Measurements from ENCODE around the gene APBB1IP. TPM values are rescaled to one million over a fixed set of nuclear protein-coding genes. Genes with fewer than 3 reads are reported as not detected.
A peak's percentile ranks its signal among the peaks of the same experiment; 100 is the strongest.

The APBB1IP gene
- total RNA-seq, 1 experiment from 2014 or later, result not detected

DNA sequence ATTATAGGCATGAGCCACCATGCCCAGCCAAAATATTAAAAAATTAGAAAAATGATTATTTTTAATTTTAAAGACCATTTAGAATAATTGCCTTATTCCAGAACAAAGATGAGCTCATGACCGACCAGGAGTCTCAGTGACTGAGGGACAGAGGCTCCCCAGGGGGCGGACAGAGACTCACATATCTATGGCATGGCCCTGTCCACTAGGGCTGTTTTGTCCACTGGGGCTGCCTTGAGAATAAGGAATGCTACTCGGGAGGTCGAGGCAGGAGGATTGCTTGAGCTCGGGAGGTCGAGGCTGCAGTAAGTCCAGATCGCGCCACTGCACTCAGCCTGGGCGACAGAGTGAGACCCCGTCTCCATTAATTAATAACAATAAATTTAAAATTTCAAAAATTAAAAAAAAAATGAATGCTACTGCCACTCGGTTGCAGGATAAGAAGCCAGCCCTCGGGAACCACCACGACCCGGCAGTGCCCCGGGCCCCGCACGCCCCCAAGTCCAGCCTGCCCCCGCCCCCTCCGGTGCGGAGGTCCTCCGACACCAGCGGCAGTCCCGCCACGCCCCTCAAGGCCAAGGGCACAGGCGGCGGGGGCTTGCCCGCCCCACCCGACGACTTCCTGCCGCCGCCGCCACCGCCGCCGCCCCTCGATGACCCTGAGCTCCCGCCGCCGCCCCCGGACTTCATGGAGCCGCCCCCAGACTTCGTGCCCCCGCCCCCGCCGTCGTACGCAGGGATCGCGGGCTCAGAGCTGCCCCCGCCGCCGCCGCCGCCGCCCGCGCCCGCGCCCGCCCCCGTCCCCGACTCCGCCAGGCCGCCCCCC, 128.6 kb downstream of the APBB1IP start:
- no peak overlapping the region for H2AFZ ChIP-seq (ENCODE audit: low read length)

DNA sequence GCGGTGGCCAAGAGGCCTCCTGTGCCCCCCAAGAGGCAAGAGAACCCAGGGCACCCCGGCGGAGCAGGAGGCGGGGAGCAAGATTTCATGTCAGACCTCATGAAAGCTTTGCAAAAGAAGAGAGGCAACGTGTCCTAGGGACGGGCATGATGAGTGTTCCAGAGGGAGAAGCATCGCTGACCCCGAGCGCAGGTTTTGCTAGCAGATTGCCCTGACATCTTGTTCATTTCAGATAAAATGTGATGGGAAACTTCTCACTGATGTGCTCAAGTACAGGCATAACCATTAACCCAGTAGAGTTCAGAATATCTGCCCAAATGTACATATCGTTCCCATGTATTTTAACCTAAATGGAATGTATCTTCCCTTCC, 129.2 kb downstream of the APBB1IP start:
- H3K9me3 ChIP-seq (ENCODE audit: low read length), result no peaks in the 10 kb centered on the region
- TF ChIP-seq EZH2 (IDR thresholded peaks at IDR 0.05; ENCODE audit: low read length, unreplicated experiment) (no peak), EZH2phosphoT487 (IDR thresholded peaks at IDR 0.05; ENCODE audit: borderline replicate concordance, low read length) (no peak)
- TF ChIP-seq, protein P1, sequence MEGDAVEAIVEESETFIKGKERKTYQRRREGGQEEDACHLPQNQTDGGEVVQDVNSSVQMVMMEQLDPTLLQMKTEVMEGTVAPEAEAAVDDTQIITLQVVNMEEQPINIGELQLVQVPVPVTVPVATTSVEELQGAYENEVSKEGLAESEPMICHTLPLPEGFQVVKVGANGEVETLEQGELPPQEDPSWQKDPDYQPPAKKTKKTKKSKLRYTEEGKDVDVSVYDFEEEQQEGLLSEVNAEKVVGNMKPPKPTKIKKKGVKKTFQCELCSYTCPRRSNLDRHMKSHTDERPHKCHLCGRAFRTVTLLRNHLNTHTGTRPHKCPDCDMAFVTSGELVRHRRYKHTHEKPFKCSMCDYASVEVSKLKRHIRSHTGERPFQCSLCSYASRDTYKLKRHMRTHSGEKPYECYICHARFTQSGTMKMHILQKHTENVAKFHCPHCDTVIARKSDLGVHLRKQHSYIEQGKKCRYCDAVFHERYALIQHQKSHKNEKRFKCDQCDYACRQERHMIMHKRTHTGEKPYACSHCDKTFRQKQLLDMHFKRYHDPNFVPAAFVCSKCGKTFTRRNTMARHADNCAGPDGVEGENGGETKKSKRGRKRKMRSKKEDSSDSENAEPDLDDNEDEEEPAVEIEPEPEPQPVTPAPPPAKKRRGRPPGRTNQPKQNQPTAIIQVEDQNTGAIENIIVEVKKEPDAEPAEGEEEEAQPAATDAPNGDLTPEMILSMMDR (conservative IDR thresholded peaks at IDR 0.05; ENCODE audit: low read depth, low read length), result no peak
- H3K27ac ChIP-seq (ENCODE audit: low read length), result no peak overlapping the region
- H3K36me3 ChIP-seq (ENCODE audit: low read depth, low read length), result no peaks in the 10 kb centered on the region
- no peak overlapping the region for H3K4me3 ChIP-seq (ENCODE audit: low read length)
- no peak overlapping the region for H3K9ac ChIP-seq (ENCODE audit: low read length)
- DNase-seq (no peak), ATAC-seq (no peak)
- CTCF ChIA-PET, result no interaction called here
- POLR2A ChIA-PET (ENCODE audit: unreplicated experiment), result no interaction called here
- H4K20me1 ChIP-seq (ENCODE audit: low read length), result no peaks in the 10 kb centered on the region
- H3K79me2 ChIP-seq (ENCODE audit: low read length), result no peaks in the 10 kb centered on the region
- peaks cover 51% of the 10 kb centered on the region for H3K27me3 ChIP-seq (ENCODE audit: low read length)
- H3K9me2 ChIP-seq (replicated peaks; ENCODE audit: low read length), result no peaks in the 10 kb centered on the region
- no peak overlapping the region for H2AFZ ChIP-seq (ENCODE audit: low read length)
- no peak overlapping the region for H3K4me2 ChIP-seq (ENCODE audit: low read length)
- H3F3A ChIP-seq (ENCODE audit: low read length, unreplicated experiment), result no peaks in the 10 kb centered on the region
- BruUV-seq (replicated peaks), result no TSS peak
- no peaks in the 10 kb centered on the region for H3K4me1 ChIP-seq (ENCODE audit: insufficient read depth, low read length)
- intact Hi-C loops (cut with micrococcal nuclease), result no loop called here

More for the DNA sequence above, 128.6 kb downstream of the APBB1IP start:
- H3K4me1 ChIP-seq (ENCODE audit: insufficient read depth, low read length), result no peaks in the 10 kb centered on the region
- no peak overlapping the region for H3K4me2 ChIP-seq (ENCODE audit: low read length)
- no TSS peak for BruUV-seq (replicated peaks)
- H3K79me2 ChIP-seq (ENCODE audit: low read length), result no peaks in the 10 kb centered on the region
- no peak overlapping the region for H3K4me3 ChIP-seq (ENCODE audit: low read length)
- H3K9ac ChIP-seq (ENCODE audit: low read length), result no peak overlapping the region
- CTCF ChIA-PET, result no interaction called here
- no peak for TF ChIP-seq EZH2 (IDR thresholded peaks at IDR 0.05; ENCODE audit: low read length, unreplicated experiment)
- TF ChIP-seq EZH2phosphoT487 (IDR thresholded peaks at IDR 0.05; ENCODE audit: borderline replicate concordance, low read length), result no peak
- TF ChIP-seq, protein P1 (conservative IDR thresholded peaks at IDR 0.05; ENCODE audit: low read depth, low read length), result no peak
- no peaks in the 10 kb centered on the region for H3K9me3 ChIP-seq (ENCODE audit: low read length)
- no peaks in the 10 kb centered on the region for H4K20me1 ChIP-seq (ENCODE audit: low read length)
- intact Hi-C loops (cut with micrococcal nuclease), result no loop called here
- no peaks in the 10 kb centered on the region for H3K9me2 ChIP-seq (replicated peaks; ENCODE audit: low read length)
- ATAC-seq (no peak), DNase-seq (no peak)
- no peaks in the 10 kb centered on the region for H3K36me3 ChIP-seq (ENCODE audit: low read depth, low read length)
- no peak overlapping the region for H3K27ac ChIP-seq (ENCODE audit: low read length)
- POLR2A ChIA-PET (ENCODE audit: unreplicated experiment), result no interaction called here
- peaks cover 57% of the 10 kb centered on the region for H3K27me3 ChIP-seq (ENCODE audit: low read length)
- H3F3A ChIP-seq (ENCODE audit: low read length, unreplicated experiment), result no peaks in the 10 kb centered on the region

DNA sequence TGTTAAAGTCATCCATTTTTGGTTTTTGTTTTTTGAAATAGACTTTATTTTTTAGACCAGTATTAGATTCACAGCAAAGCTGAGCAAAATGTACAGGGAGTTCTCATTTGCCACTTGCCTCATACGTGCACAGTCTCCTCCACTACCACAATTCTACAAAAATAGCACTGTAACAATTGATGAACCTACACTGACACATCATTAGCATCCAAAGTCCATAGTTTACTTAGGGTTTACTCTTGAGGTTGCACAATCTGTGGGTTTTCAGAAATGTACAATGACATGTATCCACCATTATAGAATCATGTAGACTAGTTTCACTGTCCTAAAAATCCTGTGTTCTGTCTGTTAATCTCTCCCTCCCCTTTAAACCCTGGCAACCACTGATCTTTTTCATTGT, 133.5 kb downstream of the APBB1IP start:
- Histone ChIP-seq H3K4me1 (ENCODE audit: insufficient read depth, low read length) (no peaks in the 10 kb centered on the region), H3K79me2 (ENCODE audit: low read length) (no peaks in the 10 kb centered on the region), H3F3A (ENCODE audit: low read length, unreplicated experiment) (no peaks in the 10 kb centered on the region), H3K9me3 (ENCODE audit: low read length) (no peaks in the 10 kb centered on the region), H4K20me1 (ENCODE audit: low read length) (no peaks in the 10 kb centered on the region), H3K9me2 (replicated peaks; ENCODE audit: low read length) (no peaks in the 10 kb centered on the region), H3K9ac (ENCODE audit: low read length) (no peak overlapping the region), H3K36me3 (ENCODE audit: low read depth, low read length) (no peaks in the 10 kb centered on the region), H3K4me3 (ENCODE audit: low read length) (no peak overlapping the region), H3K4me2 (ENCODE audit: low read length) (no peak overlapping the region), H3K27me3 (ENCODE audit: low read length) (peaks cover 23% of the 10 kb centered on the region), H3K27ac (ENCODE audit: low read length) (no peak overlapping the region), H2AFZ (ENCODE audit: low read length) (no peak overlapping the region)
- DNase-seq (peak; percentile 29), ATAC-seq (no peak)
- BruUV-seq (replicated peaks), result no TSS peak
- CTCF ChIA-PET, result no interaction called here
- intact Hi-C loops (cut with micrococcal nuclease), result loop anchor here (5.0 kb wide), 1 partner anchor 746 kb away; no protein-coding TSS in a partner anchor
- POLR2A ChIA-PET (ENCODE audit: unreplicated experiment), result no interaction called here
- no peak for TF ChIP-seq EZH2 (IDR thresholded peaks at IDR 0.05; ENCODE audit: low read length, unreplicated experiment)
- TF ChIP-seq EZH2phosphoT487 (IDR thresholded peaks at IDR 0.05; ENCODE audit: borderline replicate concordance, low read length), result no peak
- TF ChIP-seq, protein P1 (conservative IDR thresholded peaks at IDR 0.05; ENCODE audit: low read depth, low read length), result no peak

All from PC-3 (cell line).